Small intestine (tissue), 7 donors: ENCODE measurements around the gene MYO9B. TPM values are rescaled to one million over a fixed set of nuclear protein-coding genes. Genes with fewer than 3 reads are reported as not detected.

Source experiments
- DNase-seq, 2 donors: peaks; one replicate each; pipeline versions ENCODE4 v3.0.0 to v3.0.0-alpha.2; 2013
- FAIRE-seq: peaks from 2 replicates; lab custom pipeline; 2012; peaks lifted over from hg19 to GRCh38; lab: Jason Lieb, UNC
- H3K27ac ChIP-seq, 3 donors: one replicate each; pipeline ENCODE4 v1.5.1; 2013; ENCODE audit warnings: low read length in 2 of 3, mild to moderate bottlenecking in 2 of 3, control low read depth in 1 of 3, inconsistent platforms in 1 of 3, low read depth in 1 of 3, moderate library complexity in 1 of 3
- H3K27me3 ChIP-seq, 3 donors: one replicate each; pipeline ENCODE4 v1.6.1; 2013; ENCODE audit warnings: low read length in 3 of 3, inconsistent platforms in 1 of 3; ENCODE audit not compliant: control insufficient read depth in 3 of 3, insufficient read depth in 3 of 3
- H3K36me3 ChIP-seq, 3 donors: one replicate each; pipeline ENCODE4 v1.6.1; 2013; ENCODE audit warnings: low read length in 3 of 3, inconsistent platforms in 1 of 3, low read depth in 1 of 3, mild to moderate bottlenecking in 1 of 3, moderate library complexity in 1 of 3; ENCODE audit not compliant: control insufficient read depth in 3 of 3, insufficient read depth in 2 of 3
- H3K4me1 ChIP-seq, 3 donors: one replicate each; pipeline ENCODE4 v1.6.1; 2013; ENCODE audit warnings: low read length in 2 of 3, inconsistent platforms in 1 of 3, low read depth in 1 of 3, mild to moderate bottlenecking in 1 of 3, moderate library complexity in 1 of 3; ENCODE audit not compliant: control insufficient read depth in 3 of 3, insufficient read depth in 2 of 3
- H3K4me3 ChIP-seq, 3 donors: one replicate each; pipeline ENCODE4 v1.5.1; 2013; ENCODE audit warnings: low read length in 3 of 3, control low read depth in 1 of 3, inconsistent platforms in 1 of 3, low read depth in 1 of 3, mild to moderate bottlenecking in 1 of 3, moderate library complexity in 1 of 3
- H3K9me3 ChIP-seq, 2 donors: one replicate each; pipeline ENCODE4 v1.6.1; 2013; ENCODE audit warnings: low read depth in 1 of 2, low read length in 1 of 2; ENCODE audit not compliant: control insufficient read depth in 2 of 2, insufficient read depth in 1 of 2
- WGBS, 3 donors: extraction: QIAGEN DNeasy Blood & Tissue Kit; methylation state at CpG; one replicate each; pipeline ENCODE4 v1.1.7; 2013; 5-methylcytosine and 5-hydroxymethylcytosine counted together
- polyA plus RNA-seq, 4 donors: library from polyadenylated mRNA; stranded (reverse) in 3 of 4; unstranded in 1 of 4; fragments of 200-250 nt in 3 of 4; fragments of 120-200 nt in 1 of 4; gene quantifications; one replicate each; pipeline versions ENCODE4 v1.2.1 to v1.2.3, GENCODE V29; 2013
- donor health status: healthy with polysubstance abuse.
- donor health status: control.
- donor health status: control.
- donor health status: Bipolar disorder and iron deficiency.
- donor health status: healthy.

MYO9B gene
- polyA plus RNA-seq, 4 donors = 31.6 to 62.1 (median 47.9) TPM

DNA sequence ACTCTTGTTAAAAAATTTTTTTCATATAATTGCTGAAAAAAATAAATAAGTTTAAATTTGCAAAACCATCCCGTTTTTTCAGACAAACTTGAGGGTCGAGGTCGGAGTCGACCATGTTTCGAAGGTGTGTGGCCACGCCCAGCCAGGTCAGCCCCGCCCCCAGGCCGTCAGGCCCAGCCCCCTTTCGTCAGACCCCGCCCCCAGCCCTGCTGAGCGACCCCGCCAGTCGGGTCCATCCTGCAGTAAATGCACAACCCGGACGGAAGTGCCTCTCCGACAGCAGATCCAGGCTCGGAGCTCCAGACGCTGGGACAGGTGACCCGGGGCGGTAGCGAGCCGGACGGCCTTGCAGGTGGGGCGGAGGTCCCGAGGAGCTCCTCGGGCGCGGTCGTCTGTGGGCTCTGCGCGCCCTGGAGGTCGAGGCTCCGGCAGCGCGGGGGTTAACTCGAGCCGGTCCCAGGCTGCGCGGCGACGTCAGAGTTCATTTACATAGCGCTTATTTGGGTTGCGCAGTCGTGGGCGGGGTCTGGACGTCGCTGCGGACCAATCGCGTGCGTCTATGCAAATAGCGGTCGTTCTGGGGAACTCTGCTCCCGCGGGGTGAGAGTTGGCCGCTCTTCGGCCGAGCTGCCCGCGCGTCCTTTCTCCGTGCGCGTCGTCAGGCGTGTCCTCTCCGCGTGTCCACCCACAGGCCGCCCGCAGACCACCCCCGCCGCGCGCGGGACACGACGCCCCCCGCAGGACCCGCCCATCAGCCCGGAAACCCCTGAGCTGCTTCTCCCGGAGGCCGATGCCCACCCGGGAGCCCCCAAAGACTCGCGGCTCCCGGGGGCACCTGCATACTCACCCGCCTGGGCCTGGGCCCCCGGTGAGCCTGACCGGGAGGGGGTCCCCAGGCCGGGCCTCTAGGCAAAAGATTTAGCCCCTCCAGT is 150.7 kb downstream of the MYO9B start, which contains the start of gene OCEL1:
Gene OCEL1, plus strand, starts transcription at position 225 of the 932 bp plus-strand sequence. Its CDS starts 22 bp downstream, at position 247.
- Histone ChIP-seq H3K4me3 (peak within 1 kb of the TSS; percentile 64 to 87 (median 64)), H3K9me3 (no peaks in the 10 kb centered on the region), H3K4me1 (peaks cover 0 to 16% (median 3%) of the 10 kb centered on the region in 3 donors), H3K27ac (peak within 1 kb of the TSS; percentile 66 to 100 (median 98)), H3K27me3 (no peaks in the 10 kb centered on the region), H3K36me3 (peaks cover 0 to 37% (median 3%) of the 10 kb centered on the region in 3 donors)
- DNase-seq (peak; percentile 98 to 99), FAIRE-seq (no peak)
- 0 to 1% (median 0%) methylated on average over 46 to 90 of the region's 90 CpGs for WGBS, 3 donors

DNA sequence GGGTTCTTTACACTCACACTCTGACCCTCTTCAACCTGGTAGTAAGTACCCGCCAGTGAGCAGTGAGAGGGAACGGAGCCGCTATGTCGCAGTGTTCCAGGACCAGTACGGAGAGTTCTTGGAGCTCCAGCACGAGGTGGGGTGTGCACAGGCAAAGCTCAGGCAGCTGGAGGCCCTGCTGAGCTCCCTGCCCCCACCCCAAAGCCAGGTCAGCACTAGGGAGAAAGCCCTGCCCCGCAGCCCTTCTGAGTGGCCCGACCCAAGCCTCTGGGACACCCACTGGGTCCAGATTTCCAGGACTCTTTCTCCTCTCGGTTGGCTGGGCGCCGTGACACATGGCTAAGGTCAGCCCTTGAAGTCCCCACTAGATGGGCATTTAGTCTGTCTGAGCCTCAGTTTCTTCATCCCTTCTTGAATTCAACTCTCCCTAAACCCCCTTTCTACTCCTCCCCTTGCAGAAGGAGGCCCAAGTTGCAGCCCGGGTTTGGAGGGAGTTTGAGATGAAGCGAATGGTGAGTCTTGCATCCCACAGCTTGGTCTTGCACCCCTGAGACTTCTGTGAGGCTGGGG is 152.3 kb downstream of the MYO9B start:
- Histone ChIP-seq H3K27ac (no peak overlapping the region), H3K9me3 (no peaks in the 10 kb centered on the region), H3K4me3 (no peak overlapping the region), H3K27me3 (no peaks in the 10 kb centered on the region), H3K36me3 (peaks cover 0 to 53% (median 8%) of the 10 kb centered on the region in 3 donors), H3K4me1 (peaks cover 0 to 16% (median 3%) of the 10 kb centered on the region in 3 donors)
- DNase-seq (no peak), FAIRE-seq (no peak)
- 81 to 86% (median 85%) methylated on average over 13 of the region's 13 CpGs for WGBS, 3 donors

DNA sequence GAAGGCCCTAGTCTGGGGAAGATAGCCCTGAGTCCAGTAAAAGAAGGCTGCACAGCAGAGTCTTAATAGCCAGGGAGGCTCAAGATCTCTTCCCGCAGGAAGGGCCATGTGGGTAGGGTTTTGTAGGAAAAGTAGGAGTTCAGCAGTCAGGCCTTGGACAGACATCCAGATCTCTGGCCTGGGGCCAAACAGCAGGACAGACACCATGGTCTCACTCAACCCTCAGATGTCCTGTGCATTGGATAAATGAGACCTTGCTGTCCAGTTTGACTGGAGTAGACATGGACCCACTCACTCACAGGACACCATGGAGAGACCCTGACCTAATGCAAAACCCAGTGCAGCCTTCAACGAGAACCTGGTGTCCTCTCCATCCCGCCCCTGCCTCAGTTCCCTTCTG is 154.3 kb downstream of the MYO9B start:
- no peak for DNase-seq
- H3K27ac ChIP-seq = no peak overlapping the region
- FAIRE-seq = no peak
- peaks cover 0 to 73% (median 8%) of the 10 kb centered on the region in 3 donors for H3K36me3 ChIP-seq
- WGBS, 3 donors = 93 to 95% (median 93%) methylated on average over 3 of the region's 3 CpGs
- peaks cover 1 to 21% (median 3%) of the 10 kb centered on the region in 3 donors for H3K4me1 ChIP-seq
- H3K9me3 ChIP-seq = no peaks in the 10 kb centered on the region
- no peaks in the 10 kb centered on the region for H3K27me3 ChIP-seq
- no peak overlapping the region for H3K4me3 ChIP-seq

- 92 to 94% (median 92%) methylated on average over 25 of the region's 25 CpGs for WGBS, 3 donors
- Histone ChIP-seq H3K36me3 (peaks cover 0 to 89% (median 8%) of the 10 kb centered on the region in 3 donors), H3K27ac (no peak overlapping the region), H3K9me3 (no peaks in the 10 kb centered on the region), H3K27me3 (no peaks in the 10 kb centered on the region), H3K4me3 (no peak overlapping the region), H3K4me1 (peaks cover 8 to 27% (median 10%) of the 10 kb centered on the region in 3 donors)
- DNase-seq (no peak), FAIRE-seq (no peak)
These were observed 156.7 kb downstream of the MYO9B start for GRCh38 chr19:17232258-17232657.

- Histone ChIP-seq H3K4me1 (peaks cover 8 to 30% (median 10%) of the 10 kb centered on the region in 3 donors), H3K36me3 (peaks cover 0 to 86% (median 14%) of the 10 kb centered on the region in 3 donors), H3K27ac (peak overlapping the region; percentile 6 to 47 (median 38)), H3K27me3 (no peaks in the 10 kb centered on the region), H3K9me3 (no peaks in the 10 kb centered on the region), H3K4me3 (peak overlapping the region in 2 of 3 donors; percentile 21 to 45)
- FAIRE-seq (no peak), DNase-seq (peak; percentile 64 to 77)
- 18 to 28% (median 23%) methylated on average over 11 of the region's 11 CpGs for WGBS, 3 donors
These were observed 159.3 kb downstream of the MYO9B start for GRCh38 chr19:17234911-17235299.

GRCh38 chr19:17235300-17235970 is 159.9 kb downstream of the MYO9B start:
- FAIRE-seq = no peak

GRCh38 chr19:17235971-17236777 is 160.6 kb downstream of the MYO9B start:
- FAIRE-seq (no peak), DNase-seq (peak in 1 of 2 donors; percentile 51)
- peaks cover 11 to 42% (median 13%) of the 10 kb centered on the region in 3 donors for H3K4me1 ChIP-seq
- peak overlapping the region in 2 of 3 donors; percentile 43 to 45 for H3K4me3 ChIP-seq
- peaks cover 0 to 86% (median 17%) of the 10 kb centered on the region in 3 donors for H3K36me3 ChIP-seq
- H3K9me3 ChIP-seq = no peaks in the 10 kb centered on the region
- 8 to 13% (median 8%) methylated on average over 6 to 23 of the region's 27 CpGs for WGBS, 3 donors
- H3K27me3 ChIP-seq = no peaks in the 10 kb centered on the region
- peak overlapping the region; percentile 30 to 63 (median 38) for H3K27ac ChIP-seq

More at GRCh38 chr19:17235300-17235970, 159.9 kb downstream of the MYO9B start:
- no peaks in the 10 kb centered on the region for H3K9me3 ChIP-seq
- H3K27ac ChIP-seq = peak overlapping the region; percentile 6 to 47 (median 38)
- peaks cover 11 to 35% (median 13%) of the 10 kb centered on the region in 3 donors for H3K4me1 ChIP-seq
- 6 to 8% (median 7%) methylated on average over 59 to 80 of the region's 80 CpGs for WGBS, 3 donors
- peak overlapping the region; percentile 21 to 45 (median 43) for H3K4me3 ChIP-seq
- no peaks in the 10 kb centered on the region for H3K27me3 ChIP-seq
- H3K36me3 ChIP-seq = peaks cover 0 to 86% (median 17%) of the 10 kb centered on the region in 3 donors
- peak; percentile 58 to 89 for DNase-seq
